Upper lobe of left lung (tissue), 4 donors: Measurements from ENCODE around the gene ZNF831.

Experiments
- EP300 ChIP-seq, 4 donors: sonication (generic); formaldehyde crosslinking; IDR thresholded peaks; one replicate each; pipeline ENCODE4 v1.5.1; 2017; ENCODE audit warnings: antibody characterized with exemption in 4 of 4, control low read depth in 2 of 4
- POLR2AphosphoS5 ChIP-seq, 2 donors: sonication (generic); formaldehyde crosslinking; IDR thresholded peaks; one replicate each; pipeline ENCODE4 v1.5.1; 2017; ENCODE audit warnings: antibody characterized with exemption in 2 of 2
- TF ChIP-seq, protein P1 (sequence below), 6 experiments: fragments of 450-650 bp in 4 of 6; fragments of 200-600 bp in 2 of 6; sonication (generic) in 2 of 6; IDR thresholded peaks; one replicate each; pipeline ENCODE4 v1.5.1; 2016 to 2019; ENCODE audit warnings: antibody characterized with exemption in 6 of 6

DNA sequence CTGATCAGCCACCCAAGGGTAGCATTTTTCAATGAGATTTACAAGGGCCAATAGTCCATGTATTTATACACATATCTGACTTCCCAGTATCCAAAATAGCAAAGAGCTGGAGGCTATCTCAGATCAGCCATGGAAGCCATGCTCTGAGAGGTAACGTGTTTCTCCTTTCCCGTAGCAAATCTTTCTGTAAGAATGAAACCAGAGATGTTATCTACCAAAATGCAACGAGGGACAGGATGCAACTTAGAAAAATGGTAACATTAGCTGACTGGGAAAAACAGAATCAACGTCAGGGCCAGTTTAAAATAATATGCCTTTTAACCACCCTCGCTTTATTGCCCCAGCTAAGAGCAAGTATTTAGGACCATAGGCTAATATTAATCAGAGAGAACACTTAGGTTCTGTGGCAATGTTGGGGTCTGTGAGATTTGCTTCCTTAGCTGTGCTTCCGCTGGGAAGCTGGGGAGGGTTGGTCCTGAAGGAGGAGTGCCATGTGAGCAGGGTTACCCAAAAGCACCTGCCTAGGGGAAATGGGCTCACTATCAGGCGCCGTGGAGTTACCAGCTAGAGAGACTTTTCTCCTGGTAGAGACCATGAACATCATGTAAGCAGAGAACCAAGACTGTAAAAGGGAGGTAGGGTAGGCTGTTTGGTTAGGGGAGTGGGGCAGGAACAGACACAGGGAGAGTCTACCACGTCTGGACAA is 1.2 kb downstream of the ZNF831 start:
- TF ChIP-seq, protein P1, sequence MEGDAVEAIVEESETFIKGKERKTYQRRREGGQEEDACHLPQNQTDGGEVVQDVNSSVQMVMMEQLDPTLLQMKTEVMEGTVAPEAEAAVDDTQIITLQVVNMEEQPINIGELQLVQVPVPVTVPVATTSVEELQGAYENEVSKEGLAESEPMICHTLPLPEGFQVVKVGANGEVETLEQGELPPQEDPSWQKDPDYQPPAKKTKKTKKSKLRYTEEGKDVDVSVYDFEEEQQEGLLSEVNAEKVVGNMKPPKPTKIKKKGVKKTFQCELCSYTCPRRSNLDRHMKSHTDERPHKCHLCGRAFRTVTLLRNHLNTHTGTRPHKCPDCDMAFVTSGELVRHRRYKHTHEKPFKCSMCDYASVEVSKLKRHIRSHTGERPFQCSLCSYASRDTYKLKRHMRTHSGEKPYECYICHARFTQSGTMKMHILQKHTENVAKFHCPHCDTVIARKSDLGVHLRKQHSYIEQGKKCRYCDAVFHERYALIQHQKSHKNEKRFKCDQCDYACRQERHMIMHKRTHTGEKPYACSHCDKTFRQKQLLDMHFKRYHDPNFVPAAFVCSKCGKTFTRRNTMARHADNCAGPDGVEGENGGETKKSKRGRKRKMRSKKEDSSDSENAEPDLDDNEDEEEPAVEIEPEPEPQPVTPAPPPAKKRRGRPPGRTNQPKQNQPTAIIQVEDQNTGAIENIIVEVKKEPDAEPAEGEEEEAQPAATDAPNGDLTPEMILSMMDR (IDR thresholded peaks at IDR 0.05), result no peak
- TF ChIP-seq EP300 (IDR thresholded peaks at IDR 0.05) (no peak), POLR2AphosphoS5 (IDR thresholded peaks at IDR 0.05) (no peak)
